Suppressor macrophage treated with lipopolysaccharide for 4 hours (primary cell): ENCODE results near the gene TUBB6.

ENCODE experiments used
- DNase-seq: peaks from one replicate; pipeline ENCODE4 v3.0.0-alpha.2; 2020

TUBB6 gene

GRCh38 chr18:12291690-12292089 is 16.4 kb upstream of the TUBB6 start:
- no peak for DNase-seq

GRCh38 chr18:12293831-12294230 is 14.2 kb upstream of the TUBB6 start:
- no peak for DNase-seq

- DNase-seq = no peak
Observed at GRCh38 chr18:12295389-12296086, 12.5 kb upstream of the TUBB6 start.

DNA sequence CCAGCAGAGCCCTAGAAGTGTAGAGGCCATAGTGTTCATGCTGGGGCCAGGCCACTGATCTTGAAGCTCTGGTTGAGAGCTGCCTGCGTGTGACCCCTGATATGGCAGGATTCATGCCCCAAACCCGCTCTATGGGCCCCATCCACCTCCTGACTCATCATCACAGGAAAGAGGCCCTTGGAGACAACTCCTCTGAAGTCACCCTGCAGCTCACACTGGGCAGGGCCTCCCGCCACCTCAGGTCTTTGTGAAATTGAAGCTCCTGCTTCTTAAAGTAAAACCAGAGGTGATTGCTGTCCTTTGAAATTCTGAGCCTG is 12.0 kb upstream of the TUBB6 start:
- no peak for DNase-seq

GRCh38 chr18:12296457-12296856 is 11.6 kb upstream of the TUBB6 start:
- DNase-seq = no peak

- DNase-seq = no peak
Observed at GRCh38 chr18:12299862-12300261, 8.2 kb upstream of the TUBB6 start.

- no peak for DNase-seq
Observed at GRCh38 chr18:12301263-12302005, 6.6 kb upstream of the TUBB6 start.

DNA sequence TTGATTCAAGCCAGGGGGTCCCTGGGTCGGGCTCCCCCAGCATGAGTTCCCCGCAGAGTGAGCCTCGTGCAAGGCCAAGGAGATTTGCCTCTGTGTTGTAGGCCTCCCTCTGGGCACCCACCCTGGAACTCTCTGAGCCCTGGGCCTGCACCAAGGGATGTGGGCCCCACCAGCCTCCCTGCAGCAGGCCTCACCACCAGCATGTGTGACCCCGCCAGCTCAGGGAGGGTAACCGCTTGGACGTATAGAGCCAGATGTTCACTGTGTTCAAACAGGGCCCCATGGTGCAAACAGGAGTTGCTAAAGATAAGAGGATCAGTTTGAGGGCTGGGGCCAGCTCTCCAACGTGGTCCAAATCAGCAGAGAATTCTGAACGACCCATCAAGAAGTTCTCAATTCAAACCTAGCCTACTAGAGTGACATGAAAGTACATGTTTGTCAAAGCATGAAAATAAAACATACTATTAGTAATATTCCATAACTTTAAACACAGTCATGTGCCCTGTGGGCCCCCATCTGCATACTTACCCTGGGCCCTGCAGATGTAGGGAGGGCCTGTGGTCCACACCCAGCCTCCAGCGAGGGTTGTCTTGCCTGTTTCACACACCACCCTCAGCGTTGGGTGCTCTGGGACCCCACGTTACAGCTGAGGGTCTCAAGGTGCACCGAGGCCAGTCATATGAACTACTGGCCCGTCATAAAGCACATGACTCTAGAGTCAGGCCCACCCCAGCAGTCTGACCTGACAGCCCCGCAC is 5.5 kb upstream of the TUBB6 start:
- no peak for DNase-seq

DNA sequence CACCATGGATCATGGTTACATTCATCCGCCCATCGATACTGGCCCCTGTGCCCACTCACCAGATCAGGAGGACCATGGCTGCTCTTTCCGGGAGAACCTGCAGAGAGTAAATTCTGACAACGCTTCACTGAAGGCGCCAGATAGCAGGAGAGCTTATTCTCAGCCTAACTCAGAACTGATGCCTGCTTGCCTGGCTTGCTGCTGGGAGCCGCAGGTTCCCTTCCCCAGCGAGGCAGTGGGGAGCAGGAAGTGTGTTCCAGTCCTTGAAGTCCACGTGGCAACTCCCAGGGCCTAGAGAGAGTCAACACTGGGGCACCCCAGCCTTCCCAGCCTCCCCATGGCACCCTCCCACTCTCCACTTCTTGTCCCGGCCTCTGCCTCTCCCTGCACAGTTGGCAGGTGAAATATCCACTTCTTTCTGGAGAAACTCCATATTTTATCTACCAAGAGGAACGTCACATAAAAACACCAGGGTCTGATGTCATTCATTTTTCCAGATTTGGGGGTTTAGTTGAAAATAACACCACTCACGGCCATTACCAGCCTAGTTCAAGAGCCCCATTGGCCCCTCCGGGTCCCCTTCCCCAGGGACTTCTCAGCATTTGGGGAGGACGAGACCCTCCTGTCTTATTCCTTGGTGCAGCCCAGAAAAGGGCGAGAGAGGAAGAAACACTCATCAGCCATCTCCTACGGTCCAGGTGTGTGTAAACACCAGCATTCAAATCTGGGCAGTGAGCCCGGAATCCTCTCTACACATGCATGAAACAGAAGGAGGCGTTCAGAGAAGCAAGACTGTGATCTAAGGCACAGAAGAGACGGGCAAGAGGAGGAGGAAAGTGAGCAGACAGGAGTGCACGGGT is 3.5 kb upstream of the TUBB6 start:
- no peak for DNase-seq

DNA sequence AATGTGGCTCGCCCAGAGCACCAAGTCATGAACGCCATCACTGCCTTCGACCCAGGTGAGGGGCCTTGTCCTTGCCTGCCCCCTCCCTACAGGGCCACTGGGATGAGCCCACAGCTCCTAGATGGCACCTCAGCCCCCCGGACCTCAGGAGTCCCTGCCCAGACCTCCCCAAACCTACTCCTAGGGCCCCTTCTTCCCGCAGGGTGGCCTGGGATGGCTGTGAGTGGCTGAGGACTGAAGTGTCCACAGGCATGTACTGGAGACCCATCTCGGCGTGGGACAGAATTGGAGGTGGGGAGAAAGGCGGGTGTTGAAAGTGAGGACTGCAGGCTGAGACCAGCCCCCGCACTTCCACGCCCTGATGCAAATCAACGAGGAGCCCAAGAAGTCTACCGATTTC is 2.8 kb upstream of the TUBB6 start:
- DNase-seq = no peak

DNA sequence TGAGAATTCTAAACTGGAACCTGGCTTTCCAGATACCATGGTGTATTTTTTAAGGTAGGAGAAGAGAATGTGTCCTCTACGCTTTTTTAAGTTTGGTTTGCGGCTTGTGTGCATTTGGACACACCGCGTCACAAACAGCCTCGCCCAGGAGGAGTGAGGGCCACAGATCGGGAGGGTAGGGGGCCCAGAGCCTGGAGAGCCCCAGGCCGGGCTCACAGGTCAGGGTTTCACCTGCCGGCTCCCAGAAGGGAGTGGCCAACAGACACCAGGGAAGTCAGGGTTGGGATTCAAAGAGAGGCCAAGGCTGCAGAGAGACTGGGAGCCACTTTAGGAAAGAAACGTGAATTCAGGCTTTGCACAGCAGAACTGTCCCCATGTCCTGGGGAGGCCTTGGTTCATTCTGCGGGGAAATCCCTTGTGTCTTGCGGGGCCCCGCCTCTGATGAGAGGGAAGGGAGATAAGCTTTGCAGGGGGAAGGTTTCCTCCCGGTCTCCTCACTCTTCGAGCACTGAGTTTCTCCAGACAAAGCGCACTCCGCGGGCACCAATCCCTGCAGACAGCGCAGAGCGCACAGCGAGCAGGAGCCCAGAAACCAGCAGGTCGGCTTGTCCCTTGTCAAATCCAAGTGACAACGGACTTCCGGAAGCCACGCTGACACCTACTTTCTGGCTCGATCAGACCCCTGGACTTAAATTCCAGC is 2.0 kb upstream of the TUBB6 start:
- DNase-seq = no peak

GRCh38 chr18:12306752-12307700 is 1.0 kb upstream of the TUBB6 start:
- DNase-seq = peak; percentile 62

DNA sequence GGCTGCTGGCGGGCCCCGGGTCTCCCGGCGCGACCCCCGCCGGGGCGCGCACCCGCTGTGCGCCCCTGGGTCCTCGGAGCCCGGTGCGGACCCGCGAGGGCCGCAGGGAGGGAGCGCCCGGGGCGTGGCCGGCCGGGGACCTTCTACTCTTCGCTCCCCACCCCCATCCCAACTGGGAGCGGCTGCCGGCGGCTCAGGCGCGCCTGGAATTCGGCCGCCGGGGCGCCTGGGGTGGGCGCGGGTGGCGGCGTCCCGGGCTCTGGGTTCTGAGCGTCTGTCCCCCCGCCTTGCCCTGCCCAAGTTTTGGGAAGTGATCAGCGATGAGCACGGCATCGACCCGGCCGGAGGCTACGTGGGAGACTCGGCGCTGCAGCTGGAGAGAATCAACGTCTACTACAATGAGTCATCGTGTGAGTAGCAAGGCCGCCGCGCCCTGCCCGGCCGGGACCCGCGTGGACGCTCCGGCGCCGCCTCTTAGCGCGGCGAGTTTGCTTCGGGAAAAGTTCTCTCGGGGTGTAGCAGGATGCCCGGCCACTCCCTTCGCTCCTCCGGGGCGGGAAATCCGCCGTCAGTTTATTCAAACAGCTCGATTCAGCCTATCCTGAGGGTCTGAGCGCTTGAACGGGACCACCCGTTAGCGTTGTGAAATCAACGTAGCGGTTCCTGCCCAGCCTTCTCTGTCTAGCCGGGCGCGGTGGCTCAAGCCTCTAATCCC is 502 bp downstream of the TUBB6 start:
- DNase-seq = peak; percentile 96

DNA sequence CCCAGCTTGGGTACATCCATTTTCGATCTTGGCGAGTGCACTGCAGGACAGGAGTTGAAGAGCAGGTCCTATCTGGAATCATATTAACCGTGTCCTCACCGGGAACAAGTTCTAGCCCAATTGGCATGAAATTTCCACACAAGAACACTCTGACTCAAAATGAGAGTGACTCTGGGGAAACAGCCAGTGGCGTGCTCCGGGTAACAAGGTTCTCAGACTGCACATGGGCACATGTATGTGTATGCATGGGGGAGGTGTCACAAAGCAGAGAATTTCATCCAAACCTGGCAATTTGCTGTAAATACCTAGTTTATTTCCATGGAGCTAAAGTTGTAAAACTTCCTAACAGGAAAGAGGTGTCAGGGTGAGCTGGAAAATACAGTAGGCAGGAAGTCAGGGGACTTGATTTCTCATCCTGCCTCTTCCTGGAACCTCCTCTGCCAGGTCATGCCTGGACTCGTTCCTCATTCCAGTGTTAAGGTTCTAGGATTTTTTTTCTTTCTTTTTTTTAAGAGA is 1.7 kb downstream of the TUBB6 start:
- DNase-seq = peak; percentile 51

GRCh38 chr18:12310762-12311161 is 2.7 kb downstream of the TUBB6 start:
- no peak for DNase-seq

DNA sequence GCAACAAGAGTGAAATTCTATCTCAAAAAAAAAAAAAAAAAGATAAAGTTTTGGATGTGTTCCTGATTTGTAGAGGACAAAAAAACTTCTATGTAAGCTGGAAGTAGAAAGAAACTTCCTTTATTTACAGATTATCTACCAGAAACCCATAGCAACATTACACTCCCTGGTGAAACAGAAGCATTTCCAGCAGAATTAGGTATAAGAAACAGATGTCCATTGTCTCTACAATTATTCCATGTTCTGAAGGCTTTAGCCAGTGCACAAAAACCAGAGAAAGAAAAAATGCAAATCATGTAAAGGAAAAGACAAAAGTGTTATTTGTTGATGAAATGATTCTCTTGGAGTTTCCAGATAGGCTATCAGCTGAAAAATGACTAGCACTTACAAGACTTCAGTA is 4.9 kb downstream of the TUBB6 start:
- DNase-seq = no peak

DNA sequence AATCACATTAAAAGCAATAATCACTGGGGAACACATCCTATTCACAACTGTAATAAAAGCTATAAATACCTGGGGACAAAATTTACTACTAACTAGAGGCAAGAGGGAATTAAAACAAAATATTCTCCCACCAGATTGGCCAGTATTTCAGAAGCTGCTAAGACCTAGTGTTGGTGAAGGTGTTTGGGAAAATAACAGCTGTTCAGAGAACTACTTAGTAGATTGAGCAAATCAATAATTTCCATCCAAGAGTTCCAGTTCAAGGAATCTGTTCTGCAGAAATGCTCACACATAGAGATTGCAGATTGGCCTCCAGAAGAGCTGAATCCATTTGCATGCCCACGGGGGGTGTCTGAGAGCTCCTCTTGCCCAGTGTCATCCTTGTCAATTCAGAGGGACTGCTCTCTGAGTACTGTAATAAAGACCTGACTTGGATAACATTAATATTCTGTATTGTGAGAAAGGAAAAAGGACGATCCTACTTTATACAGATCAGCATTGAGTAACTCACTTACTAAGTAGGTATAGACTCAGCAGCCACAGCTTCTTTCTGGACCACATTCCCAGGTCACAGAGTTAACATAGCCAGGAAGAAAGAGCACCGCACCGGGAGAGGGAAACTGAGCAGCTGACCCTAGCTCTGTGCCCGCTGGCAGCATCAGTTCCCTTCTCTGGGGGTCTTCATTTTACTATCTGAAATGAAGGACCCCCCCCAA is 5.6 kb downstream of the TUBB6 start:
- no peak for DNase-seq

GRCh38 chr18:12314591-12315305 is 6.7 kb downstream of the TUBB6 start:
- no peak for DNase-seq

- no peak for DNase-seq
Observed at GRCh38 chr18:12315490-12315889, 7.4 kb downstream of the TUBB6 start.
